Kidney (tissue), 14 donors: ENCODE data around the gene PCDHGC3. TPM values are rescaled to one million over a fixed set of nuclear protein-coding genes. Genes with fewer than 3 reads are reported as not detected.
A peak's percentile ranks its signal among the peaks of the same experiment; 100 is the strongest.

ENCODE experiments used
- DNase-seq, 5 donors: peaks; one replicate each; pipeline ENCODE4 v3.0.0-alpha.2; 2013 to 2020
- FAIRE-seq: peaks from 2 replicates; lab custom pipeline; 2012; peaks lifted over from hg19 to GRCh38; lab: Jason Lieb, UNC
- H3K27ac ChIP-seq, 2 donors: one replicate each; pipeline ENCODE4 v1.7.0; 2013; ENCODE audit warnings: low read depth in 2 of 2, low read length in 2 of 2, inconsistent platforms in 1 of 2
- H3K27me3 ChIP-seq: one replicate; pipeline ENCODE4 v1.7.1; 2013; ENCODE audit warnings: low read length, inconsistent platforms; ENCODE audit not compliant: control insufficient read depth, insufficient read depth
- H3K36me3 ChIP-seq, 3 donors: one replicate each; pipeline versions ENCODE4 v1.7.0 to v1.7.1; 2013; ENCODE audit warnings: low read length in 3 of 3, control low read depth in 1 of 3, inconsistent platforms in 1 of 3; ENCODE audit not compliant: insufficient read depth in 3 of 3, control insufficient read depth in 2 of 3
- H3K4me1 ChIP-seq, 3 donors: one replicate each; pipeline versions ENCODE4 v1.7.0 to v1.7.1; 2013; ENCODE audit warnings: low read length in 3 of 3, inconsistent platforms in 1 of 3, low read depth in 1 of 3; ENCODE audit not compliant: control insufficient read depth in 2 of 3, insufficient read depth in 2 of 3
- H3K4me3 ChIP-seq, 3 donors: one replicate each; pipeline versions ENCODE4 v1.7.0 to v1.8.1; 2013; ENCODE audit warnings: low read length in 3 of 3, control low read depth in 1 of 3, inconsistent platforms in 1 of 3
- H3K9ac ChIP-seq, 3 donors: one replicate each; pipeline versions ENCODE4 v1.7.0 to v1.7.1; 2013; ENCODE audit warnings: low read length in 3 of 3, control low read depth in 1 of 3, inconsistent platforms in 1 of 3
- H3K9me3 ChIP-seq, 3 donors: one replicate each; pipeline versions ENCODE4 v1.7.0 to v1.7.1; 2013; ENCODE audit warnings: low read length in 3 of 3, control low read depth in 1 of 3, inconsistent platforms in 1 of 3; ENCODE audit not compliant: control insufficient read depth in 2 of 3, insufficient read depth in 1 of 3
- intact Hi-C: fragments of 100-400 bp; cut with DNase I; formaldehyde crosslinking; loops from one replicate; pipeline ENCODE4 v1.11.1; 2022
- polyA plus RNA-seq: library from polyadenylated mRNA; stranded (reverse); fragments of 350-450 nt; fragmentation: Illumina TruSeq; extraction: RNeasy Lipid Tissue Mini Kit (QIAGEN cat#74804); gene quantifications from one replicate; pipeline ENCODE4 v1.2.3, GENCODE V29; 2014; ENCODE audit warnings: low read depth, low replicate concordance; ENCODE audit not compliant: insufficient read depth
- total RNA-seq: library from RNA; stranded (reverse); fragmentation: NEBNext Ultra II Directional; extraction: Animal tissue kit (Norgen Biotek cat#: 25700); gene quantifications from one replicate; pipeline ENCODE4 v1.2.1, GENCODE V29; 2021
- TF ChIP-seq, protein P1 (sequence below): IDR thresholded peaks from 3 replicates; pipeline ENCODE4 v1.5.1; 2012; ENCODE audit warnings: mild to moderate bottlenecking, moderate library complexity, borderline replicate concordance; ENCODE audit not compliant: insufficient read depth; ENCODE audit errors: extremely low read depth
- donor health status: control.
- donor health status: control.
- donor health status: control.
- donor health status: control.
- donor health status: control.
- donor health status: DM: yes; HTN: yes; CAD: no.
- donor health status: Normal renal cell carcinoma (clear cell type).

The PCDHGC3 gene
- total and polyA plus RNA-seq, 2 donors from 2014 or later: 41.0 to 51.5 TPM

DNA sequence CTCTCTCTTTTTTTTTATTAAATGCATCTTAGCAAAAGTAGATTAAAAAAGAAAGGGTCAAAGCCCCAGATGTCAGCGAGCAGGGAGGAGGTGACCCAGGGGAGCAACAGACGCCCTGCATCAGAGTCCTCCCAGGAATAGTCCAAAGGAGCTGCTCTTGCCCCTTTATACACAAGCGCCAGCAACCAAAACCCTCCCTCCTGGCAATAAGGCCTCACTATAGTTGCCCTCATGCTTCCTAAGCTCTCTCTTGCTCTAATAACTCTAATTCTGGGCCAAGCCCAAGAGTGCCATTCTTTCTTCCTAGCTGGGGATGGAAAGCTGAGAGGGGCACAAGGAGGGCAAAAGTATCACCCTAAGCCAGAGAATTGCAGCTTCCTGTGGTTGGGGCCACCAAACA is 39.4 kb downstream of the PCDHGC3 start:
- no peaks in the 10 kb centered on the region for H3K27me3 ChIP-seq
- FAIRE-seq (no peak), DNase-seq (peak in 2 of 5 donors; percentile 1 to 35)
- no peak overlapping the region for H3K27ac ChIP-seq
- peaks cover 7 to 9% (median 7%) of the 10 kb centered on the region in 3 donors for H3K4me1 ChIP-seq
- TF ChIP-seq, protein P1, sequence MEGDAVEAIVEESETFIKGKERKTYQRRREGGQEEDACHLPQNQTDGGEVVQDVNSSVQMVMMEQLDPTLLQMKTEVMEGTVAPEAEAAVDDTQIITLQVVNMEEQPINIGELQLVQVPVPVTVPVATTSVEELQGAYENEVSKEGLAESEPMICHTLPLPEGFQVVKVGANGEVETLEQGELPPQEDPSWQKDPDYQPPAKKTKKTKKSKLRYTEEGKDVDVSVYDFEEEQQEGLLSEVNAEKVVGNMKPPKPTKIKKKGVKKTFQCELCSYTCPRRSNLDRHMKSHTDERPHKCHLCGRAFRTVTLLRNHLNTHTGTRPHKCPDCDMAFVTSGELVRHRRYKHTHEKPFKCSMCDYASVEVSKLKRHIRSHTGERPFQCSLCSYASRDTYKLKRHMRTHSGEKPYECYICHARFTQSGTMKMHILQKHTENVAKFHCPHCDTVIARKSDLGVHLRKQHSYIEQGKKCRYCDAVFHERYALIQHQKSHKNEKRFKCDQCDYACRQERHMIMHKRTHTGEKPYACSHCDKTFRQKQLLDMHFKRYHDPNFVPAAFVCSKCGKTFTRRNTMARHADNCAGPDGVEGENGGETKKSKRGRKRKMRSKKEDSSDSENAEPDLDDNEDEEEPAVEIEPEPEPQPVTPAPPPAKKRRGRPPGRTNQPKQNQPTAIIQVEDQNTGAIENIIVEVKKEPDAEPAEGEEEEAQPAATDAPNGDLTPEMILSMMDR: no peak
- no peak overlapping the region for H3K9ac ChIP-seq
- peaks cover 10 to 31% (median 17%) of the 10 kb centered on the region in 3 donors for H3K36me3 ChIP-seq
- intact Hi-C loops: no loop called here
- no peak overlapping the region for H3K4me3 ChIP-seq
- no peaks in the 10 kb centered on the region for H3K9me3 ChIP-seq

DNA sequence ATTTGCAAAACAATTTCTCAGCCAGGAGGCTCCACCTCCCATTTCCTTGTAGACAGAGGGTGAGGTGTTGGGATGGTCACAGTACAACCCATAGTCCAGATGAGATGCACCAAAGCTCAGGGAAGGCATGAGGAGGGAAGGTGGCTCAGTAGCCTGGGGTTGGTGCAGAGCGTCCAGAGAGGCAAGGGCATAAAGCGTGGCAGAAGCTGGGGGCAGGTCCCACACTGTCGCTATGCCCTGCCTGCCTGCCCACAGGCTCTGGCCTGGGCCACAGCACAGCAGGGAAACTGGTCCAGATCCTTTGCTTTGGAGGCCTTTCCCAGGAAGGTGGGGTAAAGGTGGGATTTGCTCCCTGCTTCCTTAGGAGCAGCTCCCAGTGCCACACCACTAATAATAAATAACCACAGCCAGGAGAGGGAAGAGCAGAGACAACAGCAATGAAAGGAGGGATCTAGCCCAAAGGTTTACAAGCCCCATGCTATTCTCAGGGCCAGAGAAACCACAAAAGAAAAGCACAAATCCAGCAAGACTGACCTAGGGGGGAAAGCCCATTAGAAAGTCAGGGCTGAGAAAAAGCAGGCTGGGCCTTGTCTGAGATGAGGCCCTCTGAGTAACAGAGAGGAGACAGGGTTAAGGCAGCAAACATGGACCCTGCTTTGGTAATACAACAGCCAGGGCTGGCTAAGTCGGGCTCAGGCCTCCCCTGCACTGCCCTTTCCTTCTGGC is 40.3 kb downstream of the PCDHGC3 start:
- no peak for FAIRE-seq
- H3K36me3 ChIP-seq: peaks cover 10 to 33% (median 17%) of the 10 kb centered on the region in 3 donors
- intact Hi-C loops: no loop called here

DNA sequence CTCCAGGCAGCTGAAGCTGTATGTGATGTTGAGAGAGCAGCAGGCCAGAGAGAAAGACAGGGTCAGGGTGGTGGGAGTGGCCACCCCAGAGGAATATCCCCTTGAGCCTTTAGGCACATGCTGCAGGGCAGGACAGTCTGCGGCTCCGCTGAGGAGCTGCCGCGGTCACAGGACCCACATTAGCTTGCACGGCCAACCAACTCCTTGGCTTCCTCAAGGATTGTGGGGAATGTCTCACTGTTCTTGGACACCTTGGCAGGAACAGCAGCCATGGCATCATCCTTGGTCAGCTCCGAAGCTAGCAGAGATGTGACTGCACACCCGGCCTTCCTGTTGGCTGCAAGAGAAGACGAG is 40.9 kb downstream of the PCDHGC3 start:
- H3K4me3 ChIP-seq: no peak overlapping the region
- TF ChIP-seq, protein P1: no peak
- no peaks in the 10 kb centered on the region for H3K27me3 ChIP-seq
- no peaks in the 10 kb centered on the region for H3K9me3 ChIP-seq
- no peak overlapping the region for H3K27ac ChIP-seq
- no peak overlapping the region for H3K9ac ChIP-seq
- intact Hi-C loops: no loop called here
- peaks cover 6 to 33% (median 17%) of the 10 kb centered on the region in 3 donors for H3K36me3 ChIP-seq
- DNase-seq (peak in 2 of 5 donors; percentile 31 to 84), FAIRE-seq (no peak)
- H3K4me1 ChIP-seq: peaks cover 7 to 9% (median 7%) of the 10 kb centered on the region in 3 donors

More for the DNA sequence above, 40.3 kb downstream of the PCDHGC3 start:
- Histone ChIP-seq H3K4me3 (no peak overlapping the region), H3K27ac (no peak overlapping the region), H3K9ac (no peak overlapping the region), H3K9me3 (no peaks in the 10 kb centered on the region), H3K4me1 (peaks cover 7 to 9% (median 7%) of the 10 kb centered on the region in 3 donors), H3K27me3 (no peaks in the 10 kb centered on the region)
- peak in 2 of 5 donors; percentile 45 to 54 for DNase-seq
- TF ChIP-seq, protein P1: no peak
